Testis (tissue), 2 donors: ENCODE results near the gene COPG2.

Source experiments
- POLR2A ChIP-seq: fragments of 450-650 bp; IDR thresholded peaks from one replicate; pipeline ENCODE4 v1.6.1; 2017; ENCODE audit warnings: antibody characterized with exemption, mild to moderate bottlenecking, moderate library complexity
- TF ChIP-seq, protein P1 (sequence below), 3 experiments: fragments of 450-650 bp in 2 of 3; fragments of 200-600 bp in 1 of 3; sonication (generic) in 1 of 3; IDR thresholded peaks; one replicate each; pipeline ENCODE4 v1.5.1; 2016 to 2019; ENCODE audit warnings: antibody characterized with exemption in 3 of 3, mild to moderate bottlenecking in 2 of 3, moderate library complexity in 1 of 3

- TF ChIP-seq, protein P1, sequence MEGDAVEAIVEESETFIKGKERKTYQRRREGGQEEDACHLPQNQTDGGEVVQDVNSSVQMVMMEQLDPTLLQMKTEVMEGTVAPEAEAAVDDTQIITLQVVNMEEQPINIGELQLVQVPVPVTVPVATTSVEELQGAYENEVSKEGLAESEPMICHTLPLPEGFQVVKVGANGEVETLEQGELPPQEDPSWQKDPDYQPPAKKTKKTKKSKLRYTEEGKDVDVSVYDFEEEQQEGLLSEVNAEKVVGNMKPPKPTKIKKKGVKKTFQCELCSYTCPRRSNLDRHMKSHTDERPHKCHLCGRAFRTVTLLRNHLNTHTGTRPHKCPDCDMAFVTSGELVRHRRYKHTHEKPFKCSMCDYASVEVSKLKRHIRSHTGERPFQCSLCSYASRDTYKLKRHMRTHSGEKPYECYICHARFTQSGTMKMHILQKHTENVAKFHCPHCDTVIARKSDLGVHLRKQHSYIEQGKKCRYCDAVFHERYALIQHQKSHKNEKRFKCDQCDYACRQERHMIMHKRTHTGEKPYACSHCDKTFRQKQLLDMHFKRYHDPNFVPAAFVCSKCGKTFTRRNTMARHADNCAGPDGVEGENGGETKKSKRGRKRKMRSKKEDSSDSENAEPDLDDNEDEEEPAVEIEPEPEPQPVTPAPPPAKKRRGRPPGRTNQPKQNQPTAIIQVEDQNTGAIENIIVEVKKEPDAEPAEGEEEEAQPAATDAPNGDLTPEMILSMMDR (IDR thresholded peaks at IDR 0.05): no peak
- TF ChIP-seq POLR2A: no peak
Observed at GRCh38 chr7:130648580-130648979, 20.0 kb downstream of the COPG2 start.
